HG02970 (cell line): ENCODE results near the gene KCNK5.

Source experiments
- ATAC-seq: cut with Tn5 transposase; IDR thresholded peaks from one replicate; pipeline ENCODE4 v1.9.1; 2021; ENCODE audit warnings: mild to moderate bottlenecking, moderate library complexity, moderate number of reproducible peaks; ENCODE audit not compliant: unreplicated experiment, low FRiP score

Gene KCNK5

DNA sequence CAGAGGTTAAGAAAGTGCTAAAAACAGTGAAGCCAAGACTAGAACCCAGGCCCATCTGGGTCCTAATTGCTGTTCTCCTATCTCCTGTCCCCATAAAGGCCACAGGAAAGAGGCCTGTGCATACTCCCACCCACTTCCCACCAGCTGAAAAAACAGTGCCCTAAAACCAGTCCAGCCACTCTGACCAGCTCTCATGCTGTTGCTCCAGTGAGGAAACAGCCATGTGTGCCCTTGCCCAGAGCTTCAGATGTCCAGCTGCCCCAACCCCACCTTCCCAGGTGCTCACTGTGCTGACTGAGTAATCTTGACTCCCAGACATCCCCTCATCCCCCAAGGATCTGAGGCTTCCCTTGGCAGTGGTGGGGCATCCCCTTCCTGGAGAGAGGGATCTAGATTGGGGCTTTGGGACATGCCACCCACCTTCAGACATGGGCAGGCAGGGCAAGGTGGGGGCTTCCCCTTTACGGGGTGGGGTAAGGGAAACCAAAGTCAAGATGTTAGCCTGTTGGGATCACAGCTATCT is 28.7 kb downstream of the KCNK5 start:
- no peak for ATAC-seq

DNA sequence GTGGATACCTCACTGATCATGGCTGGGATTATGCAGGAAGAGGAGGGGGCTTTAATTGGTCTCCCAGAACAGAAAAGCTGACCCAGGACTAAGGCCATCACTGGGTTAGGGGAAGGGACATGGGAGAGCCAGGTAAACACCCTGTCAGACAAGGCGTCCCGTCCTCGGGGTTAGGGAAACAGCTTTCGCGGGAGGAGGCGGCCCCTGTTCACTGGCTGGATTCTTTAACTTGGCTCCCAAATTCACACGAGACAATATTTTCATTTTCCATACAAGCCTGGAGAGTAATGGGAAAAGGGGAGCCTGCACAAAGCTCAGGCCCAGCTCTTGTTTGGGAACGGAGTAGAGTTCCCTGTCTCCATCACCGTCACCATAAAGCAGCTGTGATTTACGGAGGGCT is 29.3 kb downstream of the KCNK5 start:
- ATAC-seq: no peak

GRCh38 chr6:39199231-39199940 is 29.9 kb downstream of the KCNK5 start:
- no peak for ATAC-seq

GRCh38 chr6:39198528-39198927 is 30.7 kb downstream of the KCNK5 start:
- ATAC-seq: no peak

DNA sequence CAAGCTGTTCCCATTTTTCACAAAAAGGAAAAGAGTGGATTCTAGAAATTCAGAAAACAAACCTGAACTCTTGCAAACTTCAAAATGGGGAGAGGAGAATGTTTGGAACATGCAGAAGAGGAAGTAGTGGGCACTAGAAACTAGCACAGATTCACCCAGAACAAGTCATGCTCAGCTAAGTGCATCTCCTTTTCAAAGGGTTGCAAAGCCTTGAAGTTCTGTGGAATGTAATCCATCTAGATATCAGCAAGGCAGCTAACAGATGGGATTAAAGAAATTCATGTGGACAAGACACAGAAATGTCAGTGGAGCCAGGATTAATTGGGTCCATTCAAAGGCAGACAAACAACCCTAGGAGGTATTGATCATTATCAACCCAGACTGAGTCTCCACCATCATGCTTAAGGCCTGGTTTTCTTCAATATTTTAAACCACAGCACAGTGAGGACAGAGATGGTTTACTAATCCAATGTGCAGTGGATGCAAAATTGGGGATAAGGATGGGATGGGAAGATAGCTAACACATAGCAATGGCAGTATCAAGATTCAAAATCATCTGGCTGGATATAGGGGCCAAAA is 31.3 kb downstream of the KCNK5 start:
- ATAC-seq: no peak

- no peak for ATAC-seq
Measured at GRCh38 chr6:39197521-39197920, 31.8 kb downstream of the KCNK5 start.

- ATAC-seq: no peak
Measured at GRCh38 chr6:39196673-39197091, 32.6 kb downstream of the KCNK5 start.

GRCh38 chr6:39195792-39196385 is 33.4 kb downstream of the KCNK5 start:
- no peak for ATAC-seq

- no peak for ATAC-seq
Measured at GRCh38 chr6:39194466-39194865, 34.8 kb downstream of the KCNK5 start.

- ATAC-seq: no peak
Measured at GRCh38 chr6:39193201-39193791, 36.0 kb downstream of the KCNK5 start.

GRCh38 chr6:39192736-39193135 is 36.5 kb downstream of the KCNK5 start:
- ATAC-seq: no peak

- no peak for ATAC-seq
Measured at GRCh38 chr6:39191236-39191930, 37.9 kb downstream of the KCNK5 start.

- no peak for ATAC-seq
Measured at GRCh38 chr6:39190545-39191235, 38.6 kb downstream of the KCNK5 start.

DNA sequence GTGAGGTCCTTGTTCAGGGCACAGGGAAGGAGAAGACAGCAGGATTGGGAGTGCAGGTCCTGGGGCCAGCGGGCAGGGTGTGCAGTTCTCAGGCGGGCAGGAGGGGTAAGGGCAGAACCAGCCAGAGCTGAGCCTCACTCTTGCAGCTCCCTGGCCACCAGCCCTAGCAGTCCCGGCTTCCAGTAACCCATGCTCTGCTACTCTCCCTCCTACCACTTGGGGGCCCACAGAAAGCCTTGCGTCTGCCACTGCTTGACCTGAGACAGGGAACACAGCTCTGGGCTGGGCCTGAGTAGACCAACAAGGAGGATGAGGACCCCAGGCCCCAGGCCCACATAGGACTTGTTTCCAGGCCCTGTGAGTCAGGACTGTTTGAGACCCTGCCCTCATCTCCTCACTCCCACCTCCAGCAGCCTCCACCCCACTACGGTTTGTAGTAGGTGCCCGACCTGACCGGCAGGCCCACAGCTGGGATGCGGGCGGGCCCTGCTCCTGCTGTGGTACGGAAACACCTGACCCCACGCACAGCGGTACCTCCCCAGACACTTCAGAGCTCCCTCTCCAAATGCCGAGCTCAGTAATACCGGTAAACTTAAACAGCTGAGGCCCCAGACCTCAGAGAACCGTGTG is 39.2 kb downstream of the KCNK5 start:
- no peak for ATAC-seq

GRCh38 chr6:39189131-39189530 is 40.1 kb downstream of the KCNK5 start:
- no peak for ATAC-seq

DNA sequence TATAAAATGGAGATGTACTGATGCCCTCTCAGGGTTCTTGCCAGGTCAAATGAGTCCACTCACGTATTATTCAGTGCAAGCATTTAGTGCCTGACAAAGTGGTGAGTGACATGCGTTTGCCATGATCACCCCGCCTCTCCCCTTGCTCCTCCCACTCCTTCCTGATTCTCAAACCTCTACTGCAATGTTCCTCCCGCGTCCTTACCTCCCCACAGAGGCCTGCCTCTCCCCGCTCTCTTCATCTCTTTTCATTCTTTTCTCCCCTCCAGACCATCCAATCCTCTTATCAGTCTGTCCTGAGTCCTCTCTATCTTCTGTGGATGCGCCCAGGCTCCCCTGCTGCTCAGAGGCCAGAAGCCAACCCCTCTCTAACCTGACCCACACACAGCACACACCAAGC is 40.7 kb downstream of the KCNK5 start:
- ATAC-seq: no peak

GRCh38 chr6:39188098-39188450 is 41.2 kb downstream of the KCNK5 start:
- ATAC-seq: no peak

- ATAC-seq: no peak
Measured at GRCh38 chr6:39184906-39185580, 44.2 kb downstream of the KCNK5 start.

DNA sequence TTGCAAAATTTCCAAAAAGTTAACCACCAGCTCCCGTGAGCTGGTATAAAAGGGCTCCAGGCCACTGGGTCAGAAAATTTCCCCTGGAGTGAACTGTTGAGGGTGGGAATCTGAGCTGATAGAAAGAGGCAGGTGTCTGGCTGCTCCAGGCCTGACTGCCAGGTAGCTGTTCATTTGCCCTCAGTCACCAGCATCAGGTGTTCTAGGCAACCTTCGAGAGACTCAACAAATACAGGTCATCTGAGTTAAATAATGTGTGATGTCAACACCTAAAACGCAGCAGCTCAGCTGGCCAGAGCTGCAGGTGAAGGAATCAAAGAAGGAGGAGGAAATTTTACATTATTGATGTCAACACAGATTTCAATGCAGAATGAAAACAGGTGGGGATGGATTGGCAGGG is 46.7 kb downstream of the KCNK5 start:
- ATAC-seq: no peak
